Body of pancreas (tissue), 4 donors: ENCODE measurements around the gene NDEL1.

ENCODE experiments used
- CTCF ChIP-seq, 7 experiments: fragments of 450-650 bp in 4 of 7; fragments of 200-600 bp in 3 of 7; sonication (generic) in 3 of 7; IDR thresholded peaks; one replicate each; pipeline ENCODE4 v1.5.1; 2016 to 2019; ENCODE audit warnings: antibody characterized with exemption in 7 of 7
- POLR2A ChIP-seq, 3 donors: fragments of 450-650 bp; IDR thresholded peaks; one replicate each; pipeline ENCODE4 v1.6.1; 2016; ENCODE audit warnings: antibody characterized with exemption in 3 of 3, mild to moderate bottlenecking in 2 of 3

GRCh38 chr17:8492121-8492520 is 56.4 kb downstream of the NDEL1 start:
- TF ChIP-seq CTCF (IDR thresholded peaks at IDR 0.05) (no peak), POLR2A (IDR thresholded peaks at IDR 0.05) (no peak)
